ENCODE results near the gene ACY1. TPM values are rescaled to one million over a fixed set of nuclear protein-coding genes. Genes with fewer than 3 reads are reported as not detected.

Gene ACY1
- total RNA-seq, 4 donors from 2014 or later, result 20.2 to 42.7 (median 33.6) TPM

DNA sequence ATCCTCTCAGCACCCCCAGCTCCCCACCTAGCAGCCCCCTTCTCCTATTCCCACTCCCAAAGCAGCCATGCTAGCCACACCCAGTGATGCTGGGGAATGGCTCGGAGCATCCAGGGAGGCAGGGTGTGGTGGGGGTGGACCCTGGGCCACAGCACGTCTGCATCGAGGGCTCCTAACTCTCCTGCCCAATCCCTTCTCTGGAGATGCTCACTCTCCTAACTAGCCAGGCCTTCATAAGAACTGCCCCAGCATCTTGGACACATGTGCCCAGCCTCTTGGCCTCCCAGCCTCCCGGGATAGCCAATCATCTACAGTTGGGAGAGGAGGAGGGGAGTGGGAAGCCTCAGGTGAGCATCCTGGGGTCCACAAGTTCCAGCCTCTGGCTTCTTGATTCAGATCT, 18.8 kb upstream of the ACY1 start:
- no peak for DNase-seq
- intact Hi-C loops (cut with DNase I), result no loop called here
- TF ChIP-seq, protein P1, sequence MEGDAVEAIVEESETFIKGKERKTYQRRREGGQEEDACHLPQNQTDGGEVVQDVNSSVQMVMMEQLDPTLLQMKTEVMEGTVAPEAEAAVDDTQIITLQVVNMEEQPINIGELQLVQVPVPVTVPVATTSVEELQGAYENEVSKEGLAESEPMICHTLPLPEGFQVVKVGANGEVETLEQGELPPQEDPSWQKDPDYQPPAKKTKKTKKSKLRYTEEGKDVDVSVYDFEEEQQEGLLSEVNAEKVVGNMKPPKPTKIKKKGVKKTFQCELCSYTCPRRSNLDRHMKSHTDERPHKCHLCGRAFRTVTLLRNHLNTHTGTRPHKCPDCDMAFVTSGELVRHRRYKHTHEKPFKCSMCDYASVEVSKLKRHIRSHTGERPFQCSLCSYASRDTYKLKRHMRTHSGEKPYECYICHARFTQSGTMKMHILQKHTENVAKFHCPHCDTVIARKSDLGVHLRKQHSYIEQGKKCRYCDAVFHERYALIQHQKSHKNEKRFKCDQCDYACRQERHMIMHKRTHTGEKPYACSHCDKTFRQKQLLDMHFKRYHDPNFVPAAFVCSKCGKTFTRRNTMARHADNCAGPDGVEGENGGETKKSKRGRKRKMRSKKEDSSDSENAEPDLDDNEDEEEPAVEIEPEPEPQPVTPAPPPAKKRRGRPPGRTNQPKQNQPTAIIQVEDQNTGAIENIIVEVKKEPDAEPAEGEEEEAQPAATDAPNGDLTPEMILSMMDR (IDR thresholded peaks at IDR 0.05), result no peak
- no peak overlapping the region for H3K4me3 ChIP-seq
- no peaks in the 10 kb centered on the region for H3K9me3 ChIP-seq
- H3K4me1 ChIP-seq, result peaks cover 22 to 72% (median 28%) of the 10 kb centered on the region in 3 donors
- no peak overlapping the region for H3K27ac ChIP-seq
- H3K27me3 ChIP-seq, result no peaks in the 10 kb centered on the region
- WGBS, 2 donors, result 75% methylated on average over 4 of the region's 4 CpGs; no CpG with 5 or more reads in 1 of the 2 donors
- H3K36me3 ChIP-seq, result peaks cover 0 to 17% (median 0%) of the 10 kb centered on the region in 3 donors

DNA sequence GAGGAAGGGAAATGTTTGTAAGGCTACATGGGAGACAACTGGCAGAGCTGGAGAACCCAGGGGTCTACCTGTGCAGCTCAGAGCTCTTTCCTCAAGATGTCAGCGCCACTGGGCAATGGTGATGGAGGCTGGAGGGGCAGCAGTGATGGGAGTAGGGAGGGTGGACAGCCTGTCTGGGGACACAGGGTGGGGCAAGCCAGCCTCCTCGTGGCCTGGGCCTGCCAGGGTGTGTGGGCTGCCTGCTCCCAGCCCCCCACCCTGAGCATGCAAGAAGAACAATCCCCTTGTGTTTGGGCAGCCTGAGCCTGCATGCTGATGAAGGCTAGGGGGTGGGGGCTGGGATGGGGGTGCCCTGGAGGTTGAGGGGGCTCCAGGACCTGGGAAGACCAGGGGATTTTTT, 17.3 kb upstream of the ACY1 start:
- WGBS, 2 donors, result 75 to 78% methylated on average over 1 to 2 of the region's 2 CpGs
- TF ChIP-seq, protein P1 (IDR thresholded peaks at IDR 0.05), result no peak
- no peak for TF ChIP-seq POLR2A (IDR thresholded peaks at IDR 0.05)
- H3K4me1 ChIP-seq, result peaks cover 22 to 87% (median 28%) of the 10 kb centered on the region in 3 donors
- DNase-seq, result no peak
- intact Hi-C loops (cut with DNase I), result no loop called here
- H3K9me3 ChIP-seq, result no peaks in the 10 kb centered on the region
- H3K27ac ChIP-seq, result peak overlapping the region in 2 of 4 donors; percentile 85 to 95
- no peaks in the 10 kb centered on the region for H3K27me3 ChIP-seq
- H3K36me3 ChIP-seq, result peaks cover 0 to 2% (median 0%) of the 10 kb centered on the region in 3 donors
- peak overlapping the region in 2 of 4 donors; percentile 79 to 86 for H3K4me3 ChIP-seq

DNA sequence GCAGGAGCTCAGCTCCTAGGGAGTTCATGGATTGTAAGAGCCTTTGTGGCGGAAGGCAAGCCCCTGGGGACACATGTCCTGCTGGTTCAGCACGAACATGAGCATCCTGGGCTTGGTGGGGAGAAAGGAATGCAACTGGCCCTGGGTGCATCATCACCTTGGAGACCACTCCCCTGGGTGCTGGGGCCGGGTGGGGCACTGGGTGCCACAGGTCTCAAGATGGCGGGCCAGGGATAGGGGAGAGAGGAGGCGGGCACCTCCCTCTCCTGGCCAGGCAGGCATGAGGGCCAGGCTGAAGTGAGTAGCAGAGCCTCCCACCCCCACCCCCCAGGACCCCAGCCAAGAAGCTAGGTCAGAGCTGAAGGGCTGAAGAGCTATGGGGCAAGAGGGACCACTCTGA, 16.8 kb upstream of the ACY1 start:
- no peaks in the 10 kb centered on the region for H3K36me3 ChIP-seq
- 71 to 80% methylated on average over 2 of the region's 5 CpGs for WGBS, 2 donors
- intact Hi-C loops (cut with DNase I), result no loop called here
- TF ChIP-seq, protein P1 (IDR thresholded peaks at IDR 0.05), result no peak
- no peak for TF ChIP-seq POLR2A (IDR thresholded peaks at IDR 0.05)
- H3K27me3 ChIP-seq, result no peaks in the 10 kb centered on the region
- H3K4me1 ChIP-seq, result peaks cover 22 to 91% (median 28%) of the 10 kb centered on the region in 3 donors
- H3K9me3 ChIP-seq, result no peaks in the 10 kb centered on the region
- DNase-seq, result no peak
- peak overlapping the region in 3 of 4 donors; percentile 85 to 95 (median 90) for H3K27ac ChIP-seq
- H3K4me3 ChIP-seq, result peak overlapping the region; percentile 60 to 86 (median 78)

DNA sequence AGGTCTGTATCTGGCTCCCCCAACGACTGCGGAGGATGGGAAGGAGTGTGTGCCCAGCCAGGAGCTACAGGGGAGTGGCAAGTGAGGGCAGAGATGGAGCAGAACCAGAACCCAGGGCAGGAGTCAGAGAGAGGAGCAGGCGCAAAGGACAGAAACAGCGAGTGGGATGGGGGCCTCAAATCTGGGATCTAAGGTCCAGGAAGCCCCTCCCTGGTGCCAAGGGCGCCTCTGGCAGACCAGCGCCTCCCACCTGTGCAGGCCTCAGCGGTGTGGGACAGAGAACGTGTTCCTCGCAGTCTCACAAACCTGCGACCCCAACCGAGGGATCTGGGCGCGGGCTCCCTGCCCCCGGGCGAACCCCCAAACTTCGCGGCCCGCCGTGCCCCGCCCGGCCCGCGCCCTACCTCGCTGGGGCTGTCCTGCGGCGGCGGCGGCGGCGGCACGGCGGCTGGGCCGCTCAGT, 16.4 kb upstream of the ACY1 start:
- H3K9me3 ChIP-seq, result no peaks in the 10 kb centered on the region
- peak overlapping the region; percentile 85 to 95 (median 91) for H3K27ac ChIP-seq
- WGBS, 2 donors, result 17% methylated on average over 5 to 9 of the region's 33 CpGs
- peak overlapping the region; percentile 60 to 86 (median 78) for H3K4me3 ChIP-seq
- H3K27me3 ChIP-seq, result no peaks in the 10 kb centered on the region
- no peak for TF ChIP-seq POLR2A (IDR thresholded peaks at IDR 0.05)
- TF ChIP-seq, protein P1 (IDR thresholded peaks at IDR 0.05), result peak in 1 of 6 experiments; percentile 7
- no peaks in the 10 kb centered on the region for H3K36me3 ChIP-seq
- no peak for DNase-seq
- peaks cover 22 to 89% (median 28%) of the 10 kb centered on the region in 3 donors for H3K4me1 ChIP-seq
- intact Hi-C loops (cut with DNase I), result no loop called here

DNA sequence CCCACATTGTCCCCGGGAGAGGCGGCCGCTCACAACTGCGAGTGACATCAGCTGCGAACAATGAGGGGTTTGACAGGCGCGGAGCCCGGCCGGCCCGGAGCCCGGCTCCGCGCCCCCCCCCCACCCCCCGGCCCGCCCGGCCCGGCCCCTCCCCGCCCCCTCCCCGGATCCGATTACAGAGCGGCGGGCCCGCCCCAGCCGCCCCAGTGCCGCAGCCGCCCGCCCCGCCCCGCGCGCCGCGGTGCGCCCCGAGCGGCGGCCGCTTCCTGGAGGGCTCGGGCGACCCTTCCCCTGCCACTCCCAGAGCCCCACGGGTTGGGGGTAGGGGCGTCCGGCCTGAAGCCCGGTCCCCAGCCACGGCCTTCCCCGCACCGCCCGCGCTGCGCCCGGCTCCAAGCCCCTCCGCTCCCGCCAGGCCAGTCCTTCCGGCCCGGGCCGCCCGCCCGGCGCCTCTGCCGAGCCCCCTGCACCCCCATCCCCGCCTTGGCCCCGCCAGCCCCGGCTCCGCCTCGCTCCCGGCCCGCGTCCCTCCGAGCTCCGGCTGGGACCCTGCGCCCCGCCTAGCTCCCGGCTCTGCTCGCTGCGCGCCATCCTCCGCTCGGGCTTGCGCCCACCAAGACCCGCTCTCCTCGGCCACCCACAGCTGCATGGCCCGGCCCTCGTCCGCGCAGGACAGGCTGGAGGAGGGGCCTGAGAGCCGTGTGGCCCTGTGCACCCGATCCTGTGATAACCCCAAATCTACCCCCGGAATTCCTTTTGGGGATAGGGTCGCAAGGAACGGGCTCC, 15.8 kb upstream of the ACY1 start, which contains the start of gene PCBP4:
Gene PCBP4 (minus strand): TSS at position 71 of the 786 bp plus-strand sequence. CDS start 6,214 bp downstream, outside the sequence.
- DNase-seq, result no peak
- Histone ChIP-seq H3K36me3 (no peaks in the 10 kb centered on the region), H3K4me3 (peak within 1 kb of the TSS; percentile 60 to 86 (median 78)), H3K27me3 (no peaks in the 10 kb centered on the region), H3K9me3 (no peaks in the 10 kb centered on the region), H3K27ac (peak within 1 kb of the TSS; percentile 85 to 95 (median 91)), H3K4me1 (peaks cover 22 to 89% (median 29%) of the 10 kb centered on the region in 3 donors)
- intact Hi-C loops (cut with DNase I), result no loop called here
- peak in 2 of 4 donors; percentile 27 to 72 for TF ChIP-seq POLR2A (IDR thresholded peaks at IDR 0.05)
- TF ChIP-seq, protein P1 (IDR thresholded peaks at IDR 0.05), result no peak
- WGBS, 2 donors, result 0% methylated on average over 18 of the region's 90 CpGs; no CpG with 5 or more reads in 1 of the 2 donors

Measured in esophagus squamous epithelium (tissue), 5 donors.